Stimulated activated CD4-positive, alpha-beta T cell treated with anti-CD3 and anti-CD28 coated beads, Interleukin-4, amount 100 ng/mL, for 4 hours (primary cell): Measurements from ENCODE around the gene NUDT4B.
"Not testable (repeated sequence)": the region's sequence is repeated elsewhere in the genome, so short reads cannot be mapped to it uniquely, and the experiment has no call there.

ENCODE experiments used
- DNase-seq, 2 experiments: peaks; one replicate each; pipeline ENCODE4 v3.0.0-alpha.2; 2020

Gene NUDT4B

GRCh38 chr1:148738667-148739066 lies 9.9 kb upstream of the NUDT4B start:
- not testable (repeated sequence) for DNase-seq

GRCh38 chr1:148743200-148743599 lies 5.4 kb upstream of the NUDT4B start:
- DNase-seq, result not testable (repeated sequence)

- not testable (repeated sequence) for DNase-seq
Measured at GRCh38 chr1:148743726-148744720, 4.6 kb upstream of the NUDT4B start.

GRCh38 chr1:148749335-148749681 lies 734 bp downstream of the NUDT4B start:
- not testable (repeated sequence) for DNase-seq

- DNase-seq, result not testable (repeated sequence)
Measured at GRCh38 chr1:148756231-148756630, 7.7 kb downstream of the NUDT4B start.

GRCh38 chr1:148757446-148757845 lies 8.9 kb downstream of the NUDT4B start:
- not testable (repeated sequence) for DNase-seq

GRCh38 chr1:148758412-148758811 lies 9.8 kb downstream of the NUDT4B start:
- DNase-seq, result not testable (repeated sequence)

GRCh38 chr1:148758925-148759324 lies 10.4 kb downstream of the NUDT4B start:
- not testable (repeated sequence) for DNase-seq

- not testable (repeated sequence) for DNase-seq
Measured at GRCh38 chr1:148759749-148760148, 11.2 kb downstream of the NUDT4B start.

GRCh38 chr1:148760206-148760605 lies 11.6 kb downstream of the NUDT4B start:
- DNase-seq, result not testable (repeated sequence)

GRCh38 chr1:148761360-148761759 lies 12.8 kb downstream of the NUDT4B start:
- not testable (repeated sequence) for DNase-seq

- not testable (repeated sequence) for DNase-seq
Measured at GRCh38 chr1:148765238-148766019, 16.9 kb downstream of the NUDT4B start.

- DNase-seq, result not testable (repeated sequence)
Measured at GRCh38 chr1:148768541-148768940, 20.0 kb downstream of the NUDT4B start.

- not testable (repeated sequence) for DNase-seq
Measured at GRCh38 chr1:148769495-148769894, 20.9 kb downstream of the NUDT4B start.

- not testable (repeated sequence) for DNase-seq
Measured at GRCh38 chr1:148773690-148774089, 25.1 kb downstream of the NUDT4B start.

GRCh38 chr1:148774102-148774501 lies 25.5 kb downstream of the NUDT4B start:
- not testable (repeated sequence) for DNase-seq

GRCh38 chr1:148775263-148775662 lies 26.7 kb downstream of the NUDT4B start:
- not testable (repeated sequence) for DNase-seq

- DNase-seq, result not testable (repeated sequence)
Measured at GRCh38 chr1:148777649-148778048, 29.1 kb downstream of the NUDT4B start.

- DNase-seq, result not testable (repeated sequence)
Measured at GRCh38 chr1:148780404-148780803, 31.8 kb downstream of the NUDT4B start.

GRCh38 chr1:148791543-148792099 lies 43.0 kb downstream of the NUDT4B start:
- DNase-seq, result not testable (repeated sequence)

- not testable (repeated sequence) for DNase-seq
Measured at GRCh38 chr1:148793762-148794332, 45.3 kb downstream of the NUDT4B start.
